ENCODE data around the gene ONECUT1. TPM values are rescaled to one million over a fixed set of nuclear protein-coding genes. Genes with fewer than 3 reads are reported as not detected.

Gene ONECUT1
- total and polyA plus RNA-seq, 2 of the 8 experiments (the other 6 are each of a cell fraction or from before 2014, with no cell fraction given), result 0.65 to 6.4 TPM

DNA sequence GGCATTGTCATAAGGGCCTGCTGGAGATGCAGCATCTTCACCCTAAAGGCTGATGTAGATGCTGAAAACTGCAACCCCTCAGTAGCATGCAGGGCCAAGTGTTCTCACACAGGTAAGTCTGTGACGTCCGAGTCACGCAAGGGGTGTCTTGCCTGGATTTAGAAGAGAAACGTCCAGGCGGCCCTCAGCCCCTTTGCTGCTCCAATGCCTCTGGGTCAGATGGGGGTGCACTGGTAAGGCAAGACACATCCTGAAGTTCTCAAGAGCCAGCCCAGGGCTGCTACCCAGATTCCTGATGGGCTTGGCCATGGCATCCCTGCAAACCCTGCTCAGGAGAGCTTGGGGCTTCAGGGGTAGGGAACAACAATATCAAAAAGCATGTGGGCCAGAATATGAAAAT lies 25.4 kb downstream of the ONECUT1 start:
- DNase-seq (ENCODE audit: low read depth in 1 of 2, low spot score in 2 of 2) (no peak), FAIRE-seq (no peak)
- Histone ChIP-seq H3K18ac (ENCODE audit: extremely low read depth, low read length) (no peak overlapping the region), H4K8ac (ENCODE audit: extremely low read depth, insufficient read depth, low read length) (no peak overlapping the region), H3K4me3 (ENCODE audit: extremely low read depth in 1 of 4, insufficient read depth in 2 of 4, low read depth in 3 of 4, low read length in 4 of 4) (no peak overlapping the region), H3K9ac (replicated peaks in 1 of 4; ENCODE audit: extremely low read depth in 1 of 4, low read depth in 3 of 4, low read length in 3 of 4) (no peak overlapping the region), H3K36me3 (ENCODE audit: control insufficient read depth in 2 of 4, insufficient read depth in 4 of 4, low read length in 3 of 4) (no peaks in the 10 kb centered on the region), H3K4me1 (replicated peaks in 1 of 4; ENCODE audit: control insufficient read depth in 3 of 4, insufficient read depth in 4 of 4, low read length in 3 of 4) (no peaks in the 10 kb centered on the region; a peak in 1 of 7 replicates), H2AK5ac (ENCODE audit: low read depth, low read length) (no peak overlapping the region), H4K91ac (replicated peaks; ENCODE audit: insufficient read length, low read length) (no peak overlapping the region), H2BK12ac (ENCODE audit: low read depth, low read length) (no peak overlapping the region), H4K20me1 (replicated peaks in 1 of 2; ENCODE audit: control insufficient read depth in 1 of 2, insufficient read depth in 2 of 2, low read length in 2 of 2) (no peaks in the 10 kb centered on the region), H3K14ac (ENCODE audit: insufficient read length) (no peak overlapping the region), H3K56ac (replicated peaks; ENCODE audit: insufficient read length, low read depth, low read length) (no peak overlapping the region), H2BK5ac (ENCODE audit: low read depth, low read length) (no peak overlapping the region), H3K4ac (replicated peaks; ENCODE audit: insufficient read length, low read depth, low read length) (no peak overlapping the region), H3K79me1 (ENCODE audit: low read depth, low read length) (no peaks in the 10 kb centered on the region), H4K5ac (ENCODE audit: insufficient read length, low read depth, low read length) (no peak overlapping the region), H3K27me3 (replicated peaks in 1 of 4; ENCODE audit: control insufficient read depth in 3 of 4, extremely low read depth in 1 of 4, insufficient read depth in 3 of 4, low read length in 3 of 4) (no peaks in the 10 kb centered on the region; a peak in 1 of 7 replicates), H3K79me2 (ENCODE audit: control insufficient read depth in 1 of 2, insufficient read depth in 2 of 2, low read length in 2 of 2) (no peaks in the 10 kb centered on the region), H2BK15ac (ENCODE audit: low read length) (no peak overlapping the region), H3K9me3 (ENCODE audit: insufficient read depth in 2 of 2, low read depth in 1 of 2, low read length in 1 of 2) (no peaks in the 10 kb centered on the region), H3K27ac (ENCODE audit: low read depth, low read length) (no peak overlapping the region), H2AFZ (ENCODE audit: low read length) (no peak overlapping the region), H3K23me2 (ENCODE audit: low read depth, low read length) (no peaks in the 10 kb centered on the region; the same call in 1 of the 2 replicates), H3K23ac (ENCODE audit: insufficient read length) (no peak overlapping the region), H3K4me2 (ENCODE audit: insufficient read depth in 1 of 2, low read depth in 2 of 2, low read length in 2 of 2) (no peak overlapping the region), H2BK20ac (ENCODE audit: low read length) (no peak overlapping the region), H2BK120ac (replicated peaks; ENCODE audit: low read depth, low read length) (no peak overlapping the region)
- TF ChIP-seq GTF2F1 (IDR thresholded peaks at IDR 0.05; ENCODE audit: borderline replicate concordance, low read depth, low read length), result no peak
- TF ChIP-seq RNF2 (IDR thresholded peaks at IDR 0.05; ENCODE audit: borderline replicate concordance, low read depth, low read length, missing control alignments, poor library complexity, severe bottlenecking), result no peak
- TF ChIP-seq, protein P1, sequence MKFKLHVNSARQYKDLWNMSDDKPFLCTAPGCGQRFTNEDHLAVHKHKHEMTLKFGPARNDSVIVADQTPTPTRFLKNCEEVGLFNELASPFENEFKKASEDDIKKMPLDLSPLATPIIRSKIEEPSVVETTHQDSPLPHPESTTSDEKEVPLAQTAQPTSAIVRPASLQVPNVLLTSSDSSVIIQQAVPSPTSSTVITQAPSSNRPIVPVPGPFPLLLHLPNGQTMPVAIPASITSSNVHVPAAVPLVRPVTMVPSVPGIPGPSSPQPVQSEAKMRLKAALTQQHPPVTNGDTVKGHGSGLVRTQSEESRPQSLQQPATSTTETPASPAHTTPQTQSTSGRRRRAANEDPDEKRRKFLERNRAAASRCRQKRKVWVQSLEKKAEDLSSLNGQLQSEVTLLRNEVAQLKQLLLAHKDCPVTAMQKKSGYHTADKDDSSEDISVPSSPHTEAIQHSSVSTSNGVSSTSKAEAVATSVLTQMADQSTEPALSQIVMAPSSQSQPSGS (IDR thresholded peaks at IDR 0.05; ENCODE audit: low read length), result no peak
- TF ChIP-seq RFX5 (IDR thresholded peaks at IDR 0.05; ENCODE audit: borderline replicate concordance, low read depth, low read length), result no peak
- TF ChIP-seq TCF12 (IDR thresholded peaks at IDR 0.05; ENCODE audit: low read depth, low read length), result no peak
- TF ChIP-seq RAD21 (IDR thresholded peaks at IDR 0.05 in 1 of 2, conservative IDR thresholded peaks at IDR 0.05 in 1 of 2; ENCODE audit: low read depth in 2 of 2, low read length in 2 of 2), result no peak
- TF ChIP-seq CBX5 (IDR thresholded peaks at IDR 0.05; ENCODE audit: low read depth, low read length), result no peak
- TF ChIP-seq POU5F1 (IDR thresholded peaks at IDR 0.05; ENCODE audit: low read depth, low read length), result no peak
- no peak for TF ChIP-seq YY1 (IDR thresholded peaks at IDR 0.05; ENCODE audit: low read depth, low read length)
- 91% methylated on average over 5 of the region's 5 CpGs; no CpG with 5 or more reads in 1 of the 2 experiments for WGBS, 2 experiments (ENCODE audit: extremely low coverage in 1 of 2, insufficient coverage in 1 of 2, insufficient read length in 1 of 2, insufficient replicate concordance in 2 of 2, low coverage in 1 of 2, low lambda C conversion rate in 2 of 2, missing lambda C conversion rate in 1 of 2)
- ChIA-PET POLR2A (ENCODE audit: partially characterized antibody) (interaction anchor here (1.2 kb wide), 1 partner anchor 8 kb away, joined by 3 read pairs; no protein-coding TSS in a partner anchor), CTCF (ENCODE audit: partially characterized antibody) (interaction anchor here (0.8 to 4.0 kb wide), 19 partner anchors 9 to 953 kb away, joined by 3 to 35 read pairs (median 5); no protein-coding TSS in a partner anchor)
